ENCODE measurements around the gene ELK4. TPM values are rescaled to one million over a fixed set of nuclear protein-coding genes. Genes with fewer than 3 reads are reported as not detected.

ELK4 gene
- polyA plus RNA-seq, 2 of the 4 experiments (the other 2 are of a cell fraction), result 5.8 to 11.9 TPM

GRCh38 chr1:205664399-205665017 lies 32.7 kb upstream of the ELK4 start:
- WGBS (ENCODE audit: missing lambda C conversion rate), result 72% methylated on average over 18 of the region's 19 CpGs
- no peak for TF ChIP-seq CHD2 (IDR thresholded peaks at IDR 0.05; ENCODE audit: low read length, partially characterized antibody)
- TF ChIP-seq, protein P1, sequence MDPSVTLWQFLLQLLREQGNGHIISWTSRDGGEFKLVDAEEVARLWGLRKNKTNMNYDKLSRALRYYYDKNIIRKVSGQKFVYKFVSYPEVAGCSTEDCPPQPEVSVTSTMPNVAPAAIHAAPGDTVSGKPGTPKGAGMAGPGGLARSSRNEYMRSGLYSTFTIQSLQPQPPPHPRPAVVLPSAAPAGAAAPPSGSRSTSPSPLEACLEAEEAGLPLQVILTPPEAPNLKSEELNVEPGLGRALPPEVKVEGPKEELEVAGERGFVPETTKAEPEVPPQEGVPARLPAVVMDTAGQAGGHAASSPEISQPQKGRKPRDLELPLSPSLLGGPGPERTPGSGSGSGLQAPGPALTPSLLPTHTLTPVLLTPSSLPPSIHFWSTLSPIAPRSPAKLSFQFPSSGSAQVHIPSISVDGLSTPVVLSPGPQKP (IDR thresholded peaks at IDR 0.05; ENCODE audit: low read depth, low read length), result no peak
- no peak for TF ChIP-seq ZSCAN20 (CRISPR knock-in tag; IDR thresholded peaks at IDR 0.05)
- no peak for TF ChIP-seq CTCF (IDR thresholded peaks at IDR 0.05)
- TF ChIP-seq ZFP36 (IDR thresholded peaks at IDR 0.05; ENCODE audit: borderline replicate concordance, partially characterized antibody), result no peak
- no peak for TF ChIP-seq RFX5 (IDR thresholded peaks at IDR 0.05)
- TF ChIP-seq, protein P2, sequence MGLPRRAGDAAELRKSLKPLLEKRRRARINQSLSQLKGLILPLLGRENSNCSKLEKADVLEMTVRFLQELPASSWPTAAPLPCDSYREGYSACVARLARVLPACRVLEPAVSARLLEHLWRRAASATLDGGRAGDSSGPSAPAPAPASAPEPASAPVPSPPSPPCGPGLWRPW (IDR thresholded peaks at IDR 0.05), result no peak
- TF ChIP-seq KDM5A (IDR thresholded peaks at IDR 0.05), result no peak
- FAIRE-seq, result no peak
- ChIA-PET POLR2A (no interaction called here), CTCF (interaction anchor here (2.2 to 14.4 kb wide), 2 partner anchors 47 to 71 kb away, joined by 14 to 423 read pairs; no protein-coding TSS in a partner anchor)
- H3K4me1 ChIP-seq, result peaks cover 14% of the 10 kb centered on the region; the same call in 2 of the 3 replicates
- H3K4me2 ChIP-seq, result no peak overlapping the region
- H3K27ac ChIP-seq, result no peak overlapping the region
- ATAC-seq, result no peak
- H3K9me3 ChIP-seq, result no peaks in the 10 kb centered on the region
- no peak overlapping the region for H3K4me3 ChIP-seq
- no peak for DNase-seq (ENCODE audit: low read depth in 1 of 2, low spot score in 1 of 2)

DNA sequence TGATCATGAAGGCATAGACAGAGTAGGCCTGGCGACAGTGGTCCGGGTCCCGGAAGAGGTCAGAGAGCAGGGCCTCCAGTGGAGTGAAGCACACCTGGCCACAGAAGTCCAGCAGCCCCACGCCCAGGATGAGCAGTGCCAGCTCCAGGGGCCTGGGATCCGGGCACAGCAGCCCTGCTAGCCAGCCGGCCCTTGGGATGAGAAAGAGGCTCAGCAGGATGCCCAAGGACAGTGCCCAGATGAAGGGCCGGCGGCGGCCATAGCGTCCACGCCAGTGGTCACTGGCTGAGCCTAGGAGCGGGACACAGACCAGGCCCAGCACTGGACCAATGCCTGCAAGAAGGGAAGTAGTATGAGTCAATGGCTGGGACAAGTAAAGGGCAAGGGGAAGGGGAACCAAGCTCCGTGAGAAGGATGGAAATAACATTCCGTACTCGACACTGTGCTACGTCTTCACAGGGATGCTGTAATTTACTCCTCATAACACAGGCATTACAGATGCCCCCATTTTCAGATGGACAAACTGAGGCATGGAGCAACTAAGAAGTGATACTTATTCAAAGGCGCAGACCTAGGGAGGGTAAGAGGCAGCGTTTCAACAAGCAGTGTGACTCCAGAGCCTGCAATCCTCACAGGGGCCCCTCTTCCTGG lies 31.6 kb upstream of the ELK4 start:
- FAIRE-seq (no peak), ATAC-seq (no peak), DNase-seq (ENCODE audit: low read depth in 1 of 2, low spot score in 1 of 2) (no peak)
- ChIA-PET POLR2A (interaction anchor here (0.9 kb wide), 1 partner anchor 14 kb away, joined by 3 read pairs; no protein-coding TSS in a partner anchor), CTCF (interaction anchor here (2.2 to 14.4 kb wide), 2 partner anchors 48 to 70 kb away, joined by 14 to 423 read pairs; no protein-coding TSS in a partner anchor)
- Histone ChIP-seq H3K27ac (no peak overlapping the region), H3K9me3 (no peaks in the 10 kb centered on the region), H3K4me3 (no peak overlapping the region), H3K4me1 (peaks cover 7% of the 10 kb centered on the region; the same call in 2 of the 3 replicates), H3K4me2 (no peak overlapping the region)
- WGBS (ENCODE audit: missing lambda C conversion rate), result 95% methylated on average over 18 of the region's 18 CpGs
- TF ChIP-seq CBX2 (IDR thresholded peaks at IDR 0.05; ENCODE audit: borderline replicate concordance, low read depth) (no peak), KDM1A (IDR thresholded peaks at IDR 0.05; ENCODE audit: low read depth) (peak; percentile 30; the same call in 1 of the 2 replicates)

GRCh38 chr1:205662791-205663190 lies 31.0 kb upstream of the ELK4 start:
- H3K4me3 ChIP-seq, result no peak overlapping the region
- ChIA-PET CTCF (interaction anchor here (1.0 to 14.4 kb wide), 4 partner anchors 49 to 314 kb away, joined by 3 to 423 read pairs (median 116); no protein-coding TSS in a partner anchor), POLR2A (interaction anchor here (0.9 to 1.3 kb wide), 2 partner anchors 14 to 30 kb away, joined by 3 to 4 read pairs; no protein-coding TSS in a partner anchor)
- DNase-seq (ENCODE audit: low read depth in 1 of 2, low spot score in 1 of 2) (no peak), ATAC-seq (no peak), FAIRE-seq (no peak)
- H3K4me2 ChIP-seq, result no peak overlapping the region
- peaks cover 7% of the 10 kb centered on the region; the same call in 2 of the 3 replicates for H3K4me1 ChIP-seq
- no peaks in the 10 kb centered on the region for H3K9me3 ChIP-seq
- TF ChIP-seq RARB (CRISPR knock-in tag; IDR thresholded peaks at IDR 0.05) (no peak), KDM1A (IDR thresholded peaks at IDR 0.05; ENCODE audit: low read depth) (no peak)
- no peak overlapping the region for H3K27ac ChIP-seq
- WGBS (ENCODE audit: missing lambda C conversion rate), result 85% methylated on average over 14 of the region's 24 CpGs

- WGBS (ENCODE audit: missing lambda C conversion rate), result 86% methylated on average over 15 of the region's 15 CpGs
- FAIRE-seq (no peak), ATAC-seq (no peak), DNase-seq (ENCODE audit: low read depth in 1 of 2, low spot score in 1 of 2) (no peak)
- Histone ChIP-seq H3K27ac (no peak overlapping the region), H3K9me3 (no peaks in the 10 kb centered on the region), H3K4me1 (peaks cover 7% of the 10 kb centered on the region; the same call in 2 of the 3 replicates), H3K4me2 (no peak overlapping the region), H3K4me3 (no peak overlapping the region)
- ChIA-PET POLR2A (interaction anchor here (1.3 kb wide), 1 partner anchor 30 kb away, joined by 4 read pairs; no protein-coding TSS in a partner anchor), CTCF (interaction anchor here (0.5 to 14.4 kb wide), 6 partner anchors 41 to 444 kb away, joined by 3 to 423 read pairs (median 3); no protein-coding TSS in a partner anchor)
- TF ChIP-seq, protein P3, sequence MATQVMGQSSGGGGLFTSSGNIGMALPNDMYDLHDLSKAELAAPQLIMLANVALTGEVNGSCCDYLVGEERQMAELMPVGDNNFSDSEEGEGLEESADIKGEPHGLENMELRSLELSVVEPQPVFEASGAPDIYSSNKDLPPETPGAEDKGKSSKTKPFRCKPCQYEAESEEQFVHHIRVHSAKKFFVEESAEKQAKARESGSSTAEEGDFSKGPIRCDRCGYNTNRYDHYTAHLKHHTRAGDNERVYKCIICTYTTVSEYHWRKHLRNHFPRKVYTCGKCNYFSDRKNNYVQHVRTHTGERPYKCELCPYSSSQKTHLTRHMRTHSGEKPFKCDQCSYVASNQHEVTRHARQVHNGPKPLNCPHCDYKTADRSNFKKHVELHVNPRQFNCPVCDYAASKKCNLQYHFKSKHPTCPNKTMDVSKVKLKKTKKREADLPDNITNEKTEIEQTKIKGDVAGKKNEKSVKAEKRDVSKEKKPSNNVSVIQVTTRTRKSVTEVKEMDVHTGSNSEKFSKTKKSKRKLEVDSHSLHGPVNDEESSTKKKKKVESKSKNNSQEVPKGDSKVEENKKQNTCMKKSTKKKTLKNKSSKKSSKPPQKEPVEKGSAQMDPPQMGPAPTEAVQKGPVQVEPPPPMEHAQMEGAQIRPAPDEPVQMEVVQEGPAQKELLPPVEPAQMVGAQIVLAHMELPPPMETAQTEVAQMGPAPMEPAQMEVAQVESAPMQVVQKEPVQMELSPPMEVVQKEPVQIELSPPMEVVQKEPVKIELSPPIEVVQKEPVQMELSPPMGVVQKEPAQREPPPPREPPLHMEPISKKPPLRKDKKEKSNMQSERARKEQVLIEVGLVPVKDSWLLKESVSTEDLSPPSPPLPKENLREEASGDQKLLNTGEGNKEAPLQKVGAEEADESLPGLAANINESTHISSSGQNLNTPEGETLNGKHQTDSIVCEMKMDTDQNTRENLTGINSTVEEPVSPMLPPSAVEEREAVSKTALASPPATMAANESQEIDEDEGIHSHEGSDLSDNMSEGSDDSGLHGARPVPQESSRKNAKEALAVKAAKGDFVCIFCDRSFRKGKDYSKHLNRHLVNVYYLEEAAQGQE (IDR thresholded peaks at IDR 0.05), result no peak
- no peak for TF ChIP-seq RNF2 (IDR thresholded peaks at IDR 0.05; ENCODE audit: borderline replicate concordance, low read depth)
- no peak for TF ChIP-seq RARB (CRISPR knock-in tag; IDR thresholded peaks at IDR 0.05)
- TF ChIP-seq, protein P2 (IDR thresholded peaks at IDR 0.05), result no peak
- TF ChIP-seq CHD4 (IDR thresholded peaks at IDR 0.05; ENCODE audit: borderline replicate concordance), result no peak
- TF ChIP-seq TP53 (CRISPR knock-in tag; IDR thresholded peaks at IDR 0.05), result no peak
- TF ChIP-seq, protein P4, sequence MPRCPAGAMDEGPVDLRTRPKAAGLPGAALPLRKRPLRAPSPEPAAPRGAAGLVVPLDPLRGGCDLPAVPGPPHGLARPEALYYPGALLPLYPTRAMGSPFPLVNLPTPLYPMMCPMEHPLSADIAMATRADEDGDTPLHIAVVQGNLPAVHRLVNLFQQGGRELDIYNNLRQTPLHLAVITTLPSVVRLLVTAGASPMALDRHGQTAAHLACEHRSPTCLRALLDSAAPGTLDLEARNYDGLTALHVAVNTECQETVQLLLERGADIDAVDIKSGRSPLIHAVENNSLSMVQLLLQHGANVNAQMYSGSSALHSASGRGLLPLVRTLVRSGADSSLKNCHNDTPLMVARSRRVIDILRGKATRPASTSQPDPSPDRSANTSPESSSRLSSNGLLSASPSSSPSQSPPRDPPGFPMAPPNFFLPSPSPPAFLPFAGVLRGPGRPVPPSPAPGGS (IDR thresholded peaks at IDR 0.05), result no peak
These were observed 30.4 kb upstream of the ELK4 start for GRCh38 chr1:205662135-205662738.
